Prostate gland (tissue), 2 donors: Measurements from ENCODE around the gene SYT14.

Source experiments
- CTCF ChIP-seq, 4 experiments: fragments of 200-600 bp in 2 of 4; fragments of 450-650 bp in 2 of 4; sonication (generic) in 2 of 4; IDR thresholded peaks; 1 replicate in 3 of 4; 2 replicates in 1 of 4; pipeline ENCODE4 v1.5.1; 2016 to 2019; ENCODE audit warnings: antibody characterized with exemption in 4 of 4, mild to moderate bottlenecking in 2 of 4, moderate library complexity in 2 of 4
- POLR2A ChIP-seq: fragments of 450-650 bp; IDR thresholded peaks from one replicate; pipeline ENCODE4 v1.6.1; 2016; ENCODE audit warnings: antibody characterized with exemption, mild to moderate bottlenecking
- POLR2AphosphoS5 ChIP-seq: sonication (generic); formaldehyde crosslinking; IDR thresholded peaks from one replicate; pipeline ENCODE4 v1.6.1; 2017; ENCODE audit warnings: antibody characterized with exemption

DNA sequence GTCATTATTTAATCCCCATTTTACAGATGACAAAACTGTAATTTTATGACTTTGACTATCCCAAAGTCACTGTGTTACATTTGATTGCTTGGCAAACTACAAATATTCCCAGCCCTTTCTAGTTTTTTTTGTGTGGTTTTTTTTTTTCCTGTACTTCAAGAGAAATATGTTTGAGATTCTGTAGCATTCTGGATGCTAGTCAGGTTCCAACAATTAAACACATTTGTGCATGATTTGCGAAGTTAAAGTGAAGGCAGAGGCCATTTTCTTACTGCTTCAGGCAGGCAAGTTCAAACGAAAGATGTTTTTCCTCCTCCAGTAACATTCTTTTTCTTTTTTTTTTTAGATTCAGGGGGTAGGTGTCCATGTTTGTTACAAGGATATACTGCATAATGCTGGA lies 186.7 kb downstream of the SYT14 start:
- no peak for TF ChIP-seq POLR2A
- TF ChIP-seq CTCF (IDR thresholded peaks at IDR 0.05): no peak
- no peak for TF ChIP-seq POLR2AphosphoS5
